GM12873 (cell line): ENCODE results near the gene TOM1L2.

ENCODE experiments used
- CTCF ChIP-seq: IDR thresholded peaks from 2 replicates; pipeline ENCODE4 v1.5.1; 2012; ENCODE audit warnings: low read depth, mild to moderate bottlenecking, moderate library complexity, low read length, control low read depth; ENCODE audit not compliant: insufficient read depth; ENCODE audit errors: missing control alignments

Gene TOM1L2

GRCh38 chr17:17851103-17852002, 120.8 kb downstream of the TOM1L2 start:
- TF ChIP-seq CTCF: no peak

- peak; percentile 57 for TF ChIP-seq CTCF
These were observed 122.3 kb downstream of the TOM1L2 start for GRCh38 chr17:17849845-17850373.

GRCh38 chr17:17849147-17849820, 122.9 kb downstream of the TOM1L2 start:
- TF ChIP-seq CTCF: no peak

GRCh38 chr17:17848311-17849082, 123.7 kb downstream of the TOM1L2 start:
- no peak for TF ChIP-seq CTCF

GRCh38 chr17:17847726-17848125, 124.5 kb downstream of the TOM1L2 start:
- no peak for TF ChIP-seq CTCF

- TF ChIP-seq CTCF: no peak
These were observed 125.0 kb downstream of the TOM1L2 start for GRCh38 chr17:17847118-17847689.
